B cell (primary cell): Measurements from ENCODE around the gene B3GLCT. TPM values are rescaled to one million over a fixed set of nuclear protein-coding genes. Genes with fewer than 3 reads are reported as not detected.

Source experiments
- ATAC-seq: fragments of 200-7000 bp; cut with Tn5 transposase; one replicate; pipeline ENCODE4 v1.10.0; 2021; ENCODE audit warnings: low read depth, mild to moderate bottlenecking, moderate number of reproducible peaks, moderate library complexity
- CTCF ChIA-PET: fragments of 350-600 bp; sonication (Branson Sonifier 250); formaldehyde crosslinking; loops from one replicate; lab custom pipeline; 2021; ENCODE audit warnings: antibody characterized with exemption, inconsistent platforms; lab: Charles Lee
- POLR2A ChIA-PET: fragments of 350-600 bp; sonication (Branson Sonifier 250); formaldehyde crosslinking; loops from one replicate; lab custom pipeline; 2021; ENCODE audit warnings: antibody characterized with exemption; lab: Charles Lee
- DNase-seq: peaks from one replicate; pipeline ENCODE4 v3.0.0; 2013
- H2AFZ ChIP-seq: 2 replicates; pipeline ENCODE4 v1.6.1; 2012; ENCODE audit warnings: mild to moderate bottlenecking, low read depth, low read length; ENCODE audit not compliant: insufficient read depth, poor library complexity, severe bottlenecking
- H3K27ac ChIP-seq, 2 donors: 1 replicate in 1 of 2; 2 replicates in 1 of 2; pipeline ENCODE4 v1.5.1; 2012 to 2013; ENCODE audit warnings: low read length in 2 of 2, mild to moderate bottlenecking in 2 of 2, moderate library complexity in 1 of 2
- H3K27me3 ChIP-seq, 4 experiments: fragments of 200-600 bp in 1 of 4; sonication (generic) in 1 of 4; replicated peaks in 1 of 4; 1 replicate in 2 of 4; 2 replicates in 2 of 4; pipeline versions ENCODE4 v1.6.1 to v1.7.0; 2013 to 2016; ENCODE audit warnings: low read length in 3 of 4, mild to moderate bottlenecking in 2 of 4, mixed read lengths in 1 of 4, moderate library complexity in 1 of 4; ENCODE audit not compliant: insufficient read depth in 4 of 4, control insufficient read depth in 3 of 4; ENCODE audit errors: control extremely low read depth in 1 of 4
- H3K36me3 ChIP-seq, 2 experiments: replicated peaks in 1 of 2; 1 replicate in 1 of 2; 2 replicates in 1 of 2; pipeline versions ENCODE4 v1.6.1 to v1.7.1; 2013; ENCODE audit warnings: low read length in 1 of 2; ENCODE audit not compliant: insufficient read depth in 2 of 2, control insufficient read depth in 1 of 2; ENCODE audit errors: control extremely low read depth in 1 of 2, extremely low read depth in 1 of 2
- H3K4me1 ChIP-seq, 2 donors: fragments of 200-600 bp in 1 of 2; sonication (generic) in 1 of 2; 1 replicate in 1 of 2; 2 replicates in 1 of 2; pipeline versions ENCODE4 v1.5.1 to v1.6.1; 2013 to 2017; ENCODE audit warnings: low read length in 2 of 2; ENCODE audit not compliant: control insufficient read depth in 2 of 2, insufficient read depth in 2 of 2
- H3K4me2 ChIP-seq: replicated peaks from 2 replicates; pipeline ENCODE3; 2012; ENCODE audit warnings: mild to moderate bottlenecking, low read depth, low read length; ENCODE audit not compliant: poor library complexity, severe bottlenecking
- H3K4me3 ChIP-seq, 5 experiments: fragments of 200-600 bp in 1 of 5; sonication (generic) in 1 of 5; 1 replicate in 3 of 5; 2 replicates in 2 of 5; pipeline versions ENCODE4 v1.5.1 to v1.7.0; 2011 to 2016; ENCODE audit warnings: low read length in 4 of 5, mild to moderate bottlenecking in 4 of 5, low read depth in 2 of 5, control low read depth in 1 of 5, moderate library complexity in 1 of 5; ENCODE audit not compliant: insufficient read depth in 1 of 5; ENCODE audit errors: control extremely low read depth in 1 of 5, extremely low read depth in 1 of 5
- H3K79me2 ChIP-seq: fragments of 200-600 bp; sonication (generic); one replicate; pipeline ENCODE4 v1.6.0; 2016; ENCODE audit warnings: low read length; ENCODE audit not compliant: control insufficient read depth, insufficient read depth
- H3K9ac ChIP-seq: fragments of 200-600 bp; sonication (generic); 2 replicates; pipeline ENCODE4 v1.6.1; 2017; ENCODE audit warnings: mild to moderate bottlenecking, low read length, moderate library complexity
- H3K9me3 ChIP-seq, 3 donors: one replicate each; pipeline versions ENCODE4 v1.6.1 to v1.7.1; 2013; ENCODE audit warnings: low read length in 2 of 3; ENCODE audit not compliant: control insufficient read depth in 2 of 3, insufficient read depth in 1 of 3; ENCODE audit errors: control extremely low read depth in 1 of 3
- H4K20me1 ChIP-seq: 2 replicates; pipeline ENCODE4 v1.6.0; 2012; ENCODE audit warnings: mild to moderate bottlenecking, low read length; ENCODE audit not compliant: insufficient read depth, control insufficient read depth, poor library complexity, severe bottlenecking
- H3K27ac Mint-ChIP-seq: one replicate; pipeline ENCODE4 v1.8.0; 2021; ENCODE audit warnings: mixed read lengths
- H3K27me3 Mint-ChIP-seq: one replicate; pipeline ENCODE4 v1.8.0; 2021; ENCODE audit warnings: mixed read lengths
- H3K4me1 Mint-ChIP-seq: one replicate; pipeline ENCODE4 v1.8.0; 2021; ENCODE audit warnings: mixed read lengths
- H3K4me3 Mint-ChIP-seq: one replicate; pipeline ENCODE4 v1.8.0; 2021; ENCODE audit warnings: mixed read lengths
- H3K9me3 Mint-ChIP-seq: one replicate; pipeline ENCODE4 v1.8.0; 2022; ENCODE audit warnings: mixed read lengths; ENCODE audit not compliant: insufficient read depth
- EZH2 ChIP-seq: IDR thresholded peaks from 2 replicates; pipeline ENCODE4 v1.6.1; 2012; ENCODE audit warnings: borderline replicate concordance, low read depth, mild to moderate bottlenecking, moderate library complexity, low read length; ENCODE audit not compliant: insufficient read depth, poor library complexity, severe bottlenecking
- WGBS: methylation state at CpG from one replicate; pipeline ENCODE4 v1.1.5; 2013; ENCODE audit warnings: missing lambda C conversion rate; ENCODE audit not compliant: insufficient coverage; 5-methylcytosine and 5-hydroxymethylcytosine counted together
- intact Hi-C: fragments of 100-400 bp; cut with micrococcal nuclease; formaldehyde crosslinking; loops from one replicate; pipeline ENCODE4 v1.10.0; 2022
- polyA plus RNA-seq: library from polyadenylated mRNA; depleted of rRNA; stranded (reverse); fragments of >200 nt; gene quantifications from 2 replicates; pipeline ENCODE4 v1.2.3, GENCODE V29; 2012
- total RNA-seq, 2 donors: library from RNA; stranded (reverse); fragments of 120-200 nt in 1 of 2; gene quantifications; 1 replicate in 1 of 2; 2 replicates in 1 of 2; pipeline versions ENCODE4 v1.2.3 to v1.2.4, GENCODE V29; 2013 to 2022
- TF ChIP-seq, protein P1 (sequence below): fragments of 200-600 bp; IDR thresholded peaks from one replicate; pipeline ENCODE4 v1.8.0; 2022; ENCODE audit warnings: antibody characterized with exemption, mild to moderate bottlenecking

The B3GLCT gene
- total and polyA plus RNA-seq, 2 donors (not counting 1 experiment from before 2014, with no cell fraction given) = 1.4 to 6.2 TPM

DNA sequence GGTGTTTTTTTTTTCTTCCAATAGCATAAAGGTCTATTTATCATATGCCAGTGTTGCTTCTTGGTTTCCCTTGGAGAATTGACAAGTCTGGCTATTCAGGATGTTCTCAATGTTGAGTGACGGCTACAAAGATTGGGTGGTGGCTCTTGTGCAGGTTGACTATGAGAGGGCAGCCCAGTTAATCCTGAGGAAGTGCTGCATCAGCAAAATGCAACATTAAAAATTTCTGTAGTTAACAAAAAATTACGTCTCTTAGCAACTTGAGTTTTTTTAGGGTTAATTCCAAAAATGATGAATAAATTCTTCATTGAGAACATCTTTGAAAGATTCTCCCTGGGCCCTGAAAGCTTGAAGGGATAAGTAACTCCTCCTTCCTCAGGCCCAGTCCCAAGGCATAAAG lies 147.1 kb downstream of the B3GLCT start:
- 100% methylated on average over 1 of the region's 2 CpGs for WGBS
- H2AFZ ChIP-seq = no peak overlapping the region
- TF ChIP-seq, protein P1, sequence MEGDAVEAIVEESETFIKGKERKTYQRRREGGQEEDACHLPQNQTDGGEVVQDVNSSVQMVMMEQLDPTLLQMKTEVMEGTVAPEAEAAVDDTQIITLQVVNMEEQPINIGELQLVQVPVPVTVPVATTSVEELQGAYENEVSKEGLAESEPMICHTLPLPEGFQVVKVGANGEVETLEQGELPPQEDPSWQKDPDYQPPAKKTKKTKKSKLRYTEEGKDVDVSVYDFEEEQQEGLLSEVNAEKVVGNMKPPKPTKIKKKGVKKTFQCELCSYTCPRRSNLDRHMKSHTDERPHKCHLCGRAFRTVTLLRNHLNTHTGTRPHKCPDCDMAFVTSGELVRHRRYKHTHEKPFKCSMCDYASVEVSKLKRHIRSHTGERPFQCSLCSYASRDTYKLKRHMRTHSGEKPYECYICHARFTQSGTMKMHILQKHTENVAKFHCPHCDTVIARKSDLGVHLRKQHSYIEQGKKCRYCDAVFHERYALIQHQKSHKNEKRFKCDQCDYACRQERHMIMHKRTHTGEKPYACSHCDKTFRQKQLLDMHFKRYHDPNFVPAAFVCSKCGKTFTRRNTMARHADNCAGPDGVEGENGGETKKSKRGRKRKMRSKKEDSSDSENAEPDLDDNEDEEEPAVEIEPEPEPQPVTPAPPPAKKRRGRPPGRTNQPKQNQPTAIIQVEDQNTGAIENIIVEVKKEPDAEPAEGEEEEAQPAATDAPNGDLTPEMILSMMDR = no peak
- no peak for TF ChIP-seq EZH2
- no peak overlapping the region for H3K9ac ChIP-seq
- H3K4me3 ChIP-seq = no peak overlapping the region
- H3K27me3 ChIP-seq = no peaks in the 10 kb centered on the region
- intact Hi-C loops = no loop called here
- no peak for DNase-seq
- no peaks in the 10 kb centered on the region for H3K9me3 Mint-ChIP-seq
- H3K4me1 Mint-ChIP-seq = no peaks in the 10 kb centered on the region
- ChIA-PET CTCF (no interaction called here), POLR2A (no interaction called here)
- ATAC-seq = no peak
- no peaks in the 10 kb centered on the region for H3K4me1 ChIP-seq
- peaks cover 7% of the 10 kb centered on the region for H3K27me3 Mint-ChIP-seq
- H3K4me3 Mint-ChIP-seq = no peak overlapping the region
- H3K9me3 ChIP-seq = no peaks in the 10 kb centered on the region
- H4K20me1 ChIP-seq = no peaks in the 10 kb centered on the region
- H3K36me3 ChIP-seq = no peaks in the 10 kb centered on the region
- no peak overlapping the region for H3K27ac ChIP-seq
- H3K4me2 ChIP-seq = no peak overlapping the region
- no peak overlapping the region for H3K27ac Mint-ChIP-seq
- H3K79me2 ChIP-seq = no peaks in the 10 kb centered on the region

DNA sequence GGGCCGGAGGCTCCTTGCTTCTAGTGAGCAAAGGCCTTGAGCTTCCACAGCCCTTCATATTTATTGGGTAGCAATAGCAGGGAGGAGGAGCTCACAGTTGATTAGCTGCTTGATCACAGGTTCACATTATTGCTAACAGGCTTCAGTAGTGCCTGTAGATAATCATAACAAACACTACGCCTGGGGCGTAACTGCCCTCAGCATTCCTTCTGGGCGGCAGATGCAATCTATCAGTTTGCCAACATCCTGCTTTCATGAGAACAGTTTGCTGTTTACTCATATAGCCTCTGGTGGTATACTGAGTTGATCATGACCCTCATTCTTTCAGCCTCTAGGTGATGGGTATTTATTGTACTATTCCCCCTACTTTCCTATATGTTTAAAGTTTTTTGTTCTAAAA lies 149.4 kb downstream of the B3GLCT start:
- Histone ChIP-seq H3K27ac (no peak overlapping the region), H3K79me2 (no peaks in the 10 kb centered on the region), H3K4me1 (no peaks in the 10 kb centered on the region), H3K9me3 (peaks cover 0 to 6% (median 4%) of the 10 kb centered on the region in 3 donors), H3K4me3 (no peak overlapping the region), H3K27me3 (no peaks in the 10 kb centered on the region), H4K20me1 (no peaks in the 10 kb centered on the region), H3K36me3 (no peaks in the 10 kb centered on the region), H3K9ac (no peak overlapping the region), H3K4me2 (no peak overlapping the region), H2AFZ (no peak overlapping the region)
- H3K27me3 Mint-ChIP-seq = peaks cover 11% of the 10 kb centered on the region
- WGBS = 93% methylated on average over 3 of the region's 4 CpGs
- ChIA-PET POLR2A (no interaction called here), CTCF (no interaction called here)
- TF ChIP-seq, protein P1 = no peak
- TF ChIP-seq EZH2 = no peak
- DNase-seq = no peak
- no peak for ATAC-seq
- H3K9me3 Mint-ChIP-seq = peaks cover under 1% of the 10 kb centered on the region
- intact Hi-C loops = no loop called here
- H3K4me1 Mint-ChIP-seq = no peaks in the 10 kb centered on the region
- H3K4me3 Mint-ChIP-seq = no peak overlapping the region
- H3K27ac Mint-ChIP-seq = no peak overlapping the region
